ENCODE measurements around the gene KIAA0513.

- no peak for TF ChIP-seq POLR2A (IDR thresholded peaks at IDR 0.05)
- TF ChIP-seq, protein P1, sequence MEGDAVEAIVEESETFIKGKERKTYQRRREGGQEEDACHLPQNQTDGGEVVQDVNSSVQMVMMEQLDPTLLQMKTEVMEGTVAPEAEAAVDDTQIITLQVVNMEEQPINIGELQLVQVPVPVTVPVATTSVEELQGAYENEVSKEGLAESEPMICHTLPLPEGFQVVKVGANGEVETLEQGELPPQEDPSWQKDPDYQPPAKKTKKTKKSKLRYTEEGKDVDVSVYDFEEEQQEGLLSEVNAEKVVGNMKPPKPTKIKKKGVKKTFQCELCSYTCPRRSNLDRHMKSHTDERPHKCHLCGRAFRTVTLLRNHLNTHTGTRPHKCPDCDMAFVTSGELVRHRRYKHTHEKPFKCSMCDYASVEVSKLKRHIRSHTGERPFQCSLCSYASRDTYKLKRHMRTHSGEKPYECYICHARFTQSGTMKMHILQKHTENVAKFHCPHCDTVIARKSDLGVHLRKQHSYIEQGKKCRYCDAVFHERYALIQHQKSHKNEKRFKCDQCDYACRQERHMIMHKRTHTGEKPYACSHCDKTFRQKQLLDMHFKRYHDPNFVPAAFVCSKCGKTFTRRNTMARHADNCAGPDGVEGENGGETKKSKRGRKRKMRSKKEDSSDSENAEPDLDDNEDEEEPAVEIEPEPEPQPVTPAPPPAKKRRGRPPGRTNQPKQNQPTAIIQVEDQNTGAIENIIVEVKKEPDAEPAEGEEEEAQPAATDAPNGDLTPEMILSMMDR (IDR thresholded peaks at IDR 0.05 in 8 of 11, conservative IDR thresholded peaks at IDR 0.05 in 3 of 11) = no peak
Measured at GRCh38 chr16:85046472-85046916, 18.9 kb downstream of the KIAA0513 start.

Measured in spleen (tissue), 7 donors.